Neural cell (in vitro differentiated cells): ENCODE results near the gene LDLRAD4. TPM values are rescaled to one million over a fixed set of nuclear protein-coding genes. Genes with fewer than 3 reads are reported as not detected.

Source experiments
- H2AFZ ChIP-seq: fragments of 200-600, 300-800 bp; sonication (generic), shearing (Covaris generic); 2 replicates; pipeline ENCODE4 v1.6.0; 2014; ENCODE audit warnings: low read depth, mild to moderate bottlenecking, antibody characterized with exemption, low read length, moderate library complexity
- H3F3A ChIP-seq: fragments of 200-600 bp; shearing (Covaris generic); 2 replicates; pipeline ENCODE4 v1.6.1; 2016; ENCODE audit warnings: mild to moderate bottlenecking, moderate library complexity, mixed read lengths, antibody characterized with exemption, low read length; ENCODE audit not compliant: insufficient read depth, poor library complexity, severe bottlenecking
- H3K27ac ChIP-seq: fragments of 200-600, 300-800 bp; sonication (generic), shearing (Covaris generic); 2 replicates; pipeline ENCODE4 v1.5.1; 2014; ENCODE audit warnings: mild to moderate bottlenecking, low read length, moderate library complexity
- H3K27me3 ChIP-seq: fragments of 300-800, 200-600 bp; sonication (generic), shearing (Covaris generic); 2 replicates; pipeline ENCODE4 v1.6.0; 2014; ENCODE audit warnings: mild to moderate bottlenecking, low read depth, low read length, moderate library complexity; ENCODE audit not compliant: insufficient read depth
- H3K36me3 ChIP-seq: fragments of 300-800, 200-600 bp; sonication (generic), shearing (Covaris generic); 2 replicates; pipeline ENCODE4 v1.5.1; 2014; ENCODE audit warnings: mild to moderate bottlenecking, antibody characterized with exemption, low read length, moderate library complexity; ENCODE audit not compliant: insufficient read depth
- H3K4me2 ChIP-seq: fragments of 300-800, 200-600 bp; sonication (generic), shearing (Covaris generic); 2 replicates; pipeline ENCODE4 v1.6.0; 2014; ENCODE audit warnings: mild to moderate bottlenecking, low read length
- H3K4me3 ChIP-seq: fragments of 300-800, 200-600 bp; sonication (generic), shearing (Covaris generic); 2 replicates; pipeline ENCODE4 v1.5.1; 2014; ENCODE audit warnings: mild to moderate bottlenecking, low read length, moderate library complexity
- H3K79me2 ChIP-seq: fragments of 200-600 bp; shearing (Covaris generic); replicated peaks from 2 replicates; pipeline ENCODE4 v1.6.0; 2014; ENCODE audit warnings: mild to moderate bottlenecking, low read length, moderate library complexity; ENCODE audit not compliant: insufficient read depth
- H3K9ac ChIP-seq: fragments of 300-800, 200-600 bp; sonication (generic), shearing (Covaris generic); 2 replicates; pipeline ENCODE4 v1.6.1; 2016; ENCODE audit warnings: mild to moderate bottlenecking, low read length, mixed read lengths
- H3K9me2 ChIP-seq: fragments of 200-600 bp; shearing (Covaris generic); 2 replicates; pipeline ENCODE4 v1.6.1; 2016; ENCODE audit warnings: mild to moderate bottlenecking, low read length, mixed read lengths; ENCODE audit not compliant: insufficient read depth
- H3K9me3 ChIP-seq: fragments of 200-600, 300-800 bp; sonication (generic), shearing (Covaris generic); 2 replicates; pipeline ENCODE4 v1.6.1; 2016; ENCODE audit warnings: mild to moderate bottlenecking, mixed run types, low read length, moderate library complexity, mixed read lengths
- H4K20me1 ChIP-seq: fragments of 200-600 bp; shearing (Covaris generic); 2 replicates; pipeline ENCODE4 v1.6.1; 2016; ENCODE audit warnings: mild to moderate bottlenecking, mixed run types; ENCODE audit not compliant: insufficient read depth
- CTCF ChIP-seq: fragments of 450-650 bp; IDR thresholded peaks from 2 replicates; pipeline ENCODE4 v1.5.1; 2014; ENCODE audit warnings: antibody characterized with exemption, mild to moderate bottlenecking, moderate library complexity; ENCODE audit not compliant: poor library complexity, severe bottlenecking
- EP300 ChIP-seq: fragments of 450-650 bp; conservative IDR thresholded peaks from 2 replicates; pipeline ENCODE4 v1.6.1; 2014; ENCODE audit warnings: antibody characterized with exemption, mild to moderate bottlenecking, moderate library complexity; ENCODE audit not compliant: poor library complexity, severe bottlenecking
- EZH2 ChIP-seq: fragments of 200-600, 300-800 bp; shearing (Covaris generic), sonication (generic); IDR thresholded peaks from 2 replicates; pipeline ENCODE4 v1.6.1; 2014; ENCODE audit warnings: antibody characterized with exemption, low read length, borderline replicate concordance, mild to moderate bottlenecking; ENCODE audit not compliant: insufficient read depth, poor library complexity, severe bottlenecking
- MXI1 ChIP-seq: fragments of 450-650 bp; conservative IDR thresholded peaks from 2 replicates; pipeline ENCODE4 v1.6.1; 2014; ENCODE audit warnings: antibody characterized with exemption, mild to moderate bottlenecking; ENCODE audit not compliant: poor library complexity, severe bottlenecking
- POLR2AphosphoS5 ChIP-seq: IDR thresholded peaks from 2 replicates; pipeline ENCODE4 v1.6.1; 2012
- RAD21 ChIP-seq: fragments of 450-650 bp; conservative IDR thresholded peaks from 2 replicates; pipeline ENCODE4 v1.6.1; 2014; ENCODE audit warnings: antibody characterized with exemption, mild to moderate bottlenecking, moderate library complexity
- REST ChIP-seq: IDR thresholded peaks from 2 replicates; pipeline ENCODE4 v1.6.1; 2012; ENCODE audit warnings: borderline replicate concordance
- SMC3 ChIP-seq: fragments of 450-650 bp; conservative IDR thresholded peaks from 2 replicates; pipeline ENCODE4 v1.6.1; 2014; ENCODE audit warnings: antibody characterized with exemption, mild to moderate bottlenecking, moderate library complexity; ENCODE audit not compliant: poor library complexity
- TAF1 ChIP-seq: IDR thresholded peaks from 2 replicates; pipeline ENCODE4 v1.6.1; 2012; ENCODE audit warnings: low read depth
- polyA plus RNA-seq: library from polyadenylated mRNA; depleted of rRNA; stranded (reverse); fragments of >200 nt; gene quantifications from 2 replicates; pipeline ENCODE4 v1.2.3, GENCODE V29; 2014

The LDLRAD4 gene
- polyA plus RNA-seq, 1 donor from 2014 or later = 3.7 TPM

GRCh38 chr18:13437796-13438506 is 219.4 kb downstream of the LDLRAD4 start:
- Histone ChIP-seq H3K4me3 (no peak overlapping the region), H3K27ac (no peak overlapping the region), H3K27me3 (no peaks in the 10 kb centered on the region), H3K9me2 (no peaks in the 10 kb centered on the region), H3K9me3 (no peaks in the 10 kb centered on the region), H2AFZ (no peak overlapping the region), H3F3A (no peaks in the 10 kb centered on the region), H4K20me1 (no peaks in the 10 kb centered on the region), H3K9ac (no peak overlapping the region), H3K79me2 (no peaks in the 10 kb centered on the region), H3K4me2 (no peak overlapping the region), H3K36me3 (no peaks in the 10 kb centered on the region)
- TF ChIP-seq TAF1 = no peak
- no peak for TF ChIP-seq REST
- TF ChIP-seq EP300 = no peak
- no peak for TF ChIP-seq SMC3
- no peak for TF ChIP-seq CTCF
- no peak for TF ChIP-seq EZH2
- TF ChIP-seq RAD21 = no peak
- TF ChIP-seq POLR2AphosphoS5 = no peak
- TF ChIP-seq MXI1 = no peak

GRCh38 chr18:13438507-13439056 is 220.0 kb downstream of the LDLRAD4 start:
- Histone ChIP-seq H3K4me3 (no peak overlapping the region), H3F3A (no peaks in the 10 kb centered on the region), H3K9me3 (no peaks in the 10 kb centered on the region), H2AFZ (no peak overlapping the region), H3K4me2 (no peak overlapping the region), H3K27ac (no peak overlapping the region), H3K36me3 (no peaks in the 10 kb centered on the region), H3K9me2 (no peaks in the 10 kb centered on the region), H3K79me2 (no peaks in the 10 kb centered on the region), H3K9ac (no peak overlapping the region), H3K27me3 (no peaks in the 10 kb centered on the region), H4K20me1 (no peaks in the 10 kb centered on the region)
- TF ChIP-seq POLR2AphosphoS5 = no peak
- no peak for TF ChIP-seq CTCF
- no peak for TF ChIP-seq RAD21
